ENCODE measurements around the gene MRPL37. TPM values are rescaled to one million over a fixed set of nuclear protein-coding genes. Genes with fewer than 3 reads are reported as not detected.

The MRPL37 gene
- polyA plus RNA-seq, 3 donors: 7.5 to 47.8 (median 42.5) TPM

GRCh38 chr1:54255026-54255702 lies 55.2 kb downstream of the MRPL37 start:
- DNase-seq: no peak
- Mint-ChIP-seq H3K27ac (peak overlapping the region in 1 of 7 donors; percentile 49), H3K4me1 (peaks cover 7% of the 10 kb centered on the region), H3K36me3 (peaks cover 13 to 24% of the 10 kb centered on the region in 2 donors), H3K27me3 (ENCODE audit: low read depth in 3 of 3) (peaks cover 0 to 6% (median 4%) of the 10 kb centered on the region in 3 donors), H3K9me3 (peaks cover 0 to 2% (median 0%) of the 10 kb centered on the region in 7 donors), H3K4me3 (no peak overlapping the region)
- Histone ChIP-seq H3K27me3 (ENCODE audit: control insufficient read depth in 2 of 2, insufficient read depth in 2 of 2, low read length in 2 of 2) (no peaks in the 10 kb centered on the region), H3K4me2 (replicated peaks; ENCODE audit: extremely low read depth, low read length, poor library complexity, severe bottlenecking) (no peak overlapping the region), H3K27ac (ENCODE audit: low read depth in 1 of 2, low read length in 2 of 2) (no peak overlapping the region), H3K36me3 (replicated peaks in 1 of 2; ENCODE audit: control insufficient read depth in 1 of 2, insufficient read depth in 2 of 2, low read length in 2 of 2) (peaks cover 0 to 7% of the 10 kb centered on the region in 2 donors), H3K79me2 (ENCODE audit: insufficient read depth, low read length) (no peaks in the 10 kb centered on the region), H4K20me1 (ENCODE audit: insufficient read depth, low read length) (no peaks in the 10 kb centered on the region), H2AFZ (ENCODE audit: insufficient read depth, low read depth, low read length, poor library complexity, severe bottlenecking) (no peak overlapping the region), H3K4me3 (replicated peaks in 1 of 3; ENCODE audit: low read depth in 2 of 3, low read length in 3 of 3) (no peak overlapping the region), H3K9ac (ENCODE audit: insufficient read depth, low read length, poor library complexity, severe bottlenecking) (no peak overlapping the region), H3K9me3 (replicated peaks in 1 of 2; ENCODE audit: control insufficient read depth in 1 of 2, insufficient read depth in 1 of 2, low read length in 2 of 2) (no peaks in the 10 kb centered on the region), H3K4me1 (ENCODE audit: control insufficient read depth in 1 of 2, insufficient read depth in 2 of 2, low read length in 2 of 2) (no peaks in the 10 kb centered on the region)
- intact Hi-C loops (cut with micrococcal nuclease): no loop called here
- no CpG with 5 or more reads among the region's 9 CpGs for WGBS (ENCODE audit: insufficient coverage)
- no peak for TF ChIP-seq CTCF (IDR thresholded peaks at IDR 0.05)

GRCh38 chr1:54256522-54257345 lies 56.8 kb downstream of the MRPL37 start:
- Histone ChIP-seq H4K20me1 (ENCODE audit: insufficient read depth, low read length) (peaks cover 6% of the 10 kb centered on the region), H3K4me1 (ENCODE audit: control insufficient read depth in 1 of 2, insufficient read depth in 2 of 2, low read length in 2 of 2) (no peaks in the 10 kb centered on the region), H3K9ac (ENCODE audit: insufficient read depth, low read length, poor library complexity, severe bottlenecking) (no peak overlapping the region), H3K27ac (ENCODE audit: low read depth in 1 of 2, low read length in 2 of 2) (no peak overlapping the region), H2AFZ (ENCODE audit: insufficient read depth, low read depth, low read length, poor library complexity, severe bottlenecking) (no peak overlapping the region), H3K79me2 (ENCODE audit: insufficient read depth, low read length) (no peaks in the 10 kb centered on the region), H3K36me3 (replicated peaks in 1 of 2; ENCODE audit: control insufficient read depth in 1 of 2, insufficient read depth in 2 of 2, low read length in 2 of 2) (no peaks in the 10 kb centered on the region), H3K9me3 (replicated peaks in 1 of 2; ENCODE audit: control insufficient read depth in 1 of 2, insufficient read depth in 1 of 2, low read length in 2 of 2) (no peaks in the 10 kb centered on the region), H3K4me2 (replicated peaks; ENCODE audit: extremely low read depth, low read length, poor library complexity, severe bottlenecking) (no peak overlapping the region), H3K27me3 (ENCODE audit: control insufficient read depth in 2 of 2, insufficient read depth in 2 of 2, low read length in 2 of 2) (no peaks in the 10 kb centered on the region), H3K4me3 (replicated peaks in 1 of 3; ENCODE audit: low read depth in 2 of 3, low read length in 3 of 3) (no peak overlapping the region)
- Mint-ChIP-seq H3K4me1 (peaks cover 6% of the 10 kb centered on the region), H3K27me3 (ENCODE audit: low read depth in 3 of 3) (peaks cover 0 to 6% (median 4%) of the 10 kb centered on the region in 3 donors), H3K36me3 (peaks cover 9 to 14% of the 10 kb centered on the region in 2 donors), H3K4me3 (no peak overlapping the region), H3K9me3 (peaks cover 0 to 2% (median 0%) of the 10 kb centered on the region in 7 donors), H3K27ac (peak overlapping the region in 1 of 7 donors; percentile 13)
- WGBS (ENCODE audit: insufficient coverage): no CpG with 5 or more reads among the region's 13 CpGs
- no peak for DNase-seq
- TF ChIP-seq CTCF (IDR thresholded peaks at IDR 0.05): no peak
- intact Hi-C loops (cut with micrococcal nuclease): no loop called here
